RWPE2 (cell line): ENCODE measurements around the gene TNFRSF25.

Experiments
- ATAC-seq: fragments of 200-7000 bp; cut with Tn5 transposase; 3 replicates; pipeline ENCODE4 v1.9.1; 2021; ENCODE audit warnings: low read depth
- DNase-seq: peaks from one replicate; pipeline ENCODE4 v3.0.0-alpha.2; 2020; ENCODE audit warnings: low spot score
- H3K27ac ChIP-seq: fragments of 450-650 bp; 2 replicates; pipeline ENCODE4 v1.5.1; 2017; ENCODE audit warnings: mild to moderate bottlenecking; ENCODE audit not compliant: poor library complexity, severe bottlenecking
- H3K27me3 ChIP-seq: fragments of 250-450 bp; sonication (Bioruptor Pico); 2 replicates; pipeline ENCODE4 v1.5.1; 2021; ENCODE audit warnings: mild to moderate bottlenecking, moderate library complexity; ENCODE audit not compliant: insufficient read depth, poor library complexity, severe bottlenecking
- H3K36me3 ChIP-seq: fragments of 250-450 bp; sonication (Bioruptor Pico); 2 replicates; pipeline ENCODE4 v1.5.1; 2020; ENCODE audit warnings: low read depth, mild to moderate bottlenecking, moderate library complexity
- H3K4me1 ChIP-seq: fragments of 250-450 bp; sonication (Bioruptor Pico); 2 replicates; pipeline ENCODE4 v1.5.1; 2021; ENCODE audit warnings: mild to moderate bottlenecking, moderate library complexity; ENCODE audit not compliant: insufficient read depth, poor library complexity, severe bottlenecking
- H3K4me3 ChIP-seq: fragments of 250-450 bp; sonication (Bioruptor Pico); 2 replicates; pipeline ENCODE4 v1.5.1; 2021; ENCODE audit warnings: mild to moderate bottlenecking, moderate library complexity; ENCODE audit not compliant: severe bottlenecking
- H3K9me3 ChIP-seq: fragments of 250-450 bp; sonication (Bioruptor Pico); 2 replicates; pipeline ENCODE4 v1.5.1; 2021; ENCODE audit warnings: mild to moderate bottlenecking, moderate library complexity; ENCODE audit not compliant: severe bottlenecking
- CTCF ChIP-seq: fragments of 450-650 bp; IDR thresholded peaks from one replicate; pipeline ENCODE4 v1.5.1; 2017; ENCODE audit warnings: mild to moderate bottlenecking, moderate library complexity; ENCODE audit not compliant: poor library complexity, severe bottlenecking

Gene TNFRSF25

GRCh38 chr1:6445062-6445763 is 20.8 kb downstream of the TNFRSF25 start:
- no peaks in the 10 kb centered on the region for H3K9me3 ChIP-seq
- no peaks in the 10 kb centered on the region for H3K4me1 ChIP-seq
- H3K27ac ChIP-seq = no peak overlapping the region
- peak; percentile 11; the same call in 1 of the 3 replicates for ATAC-seq
- no peak overlapping the region for H3K4me3 ChIP-seq
- H3K36me3 ChIP-seq = no peaks in the 10 kb centered on the region
- H3K27me3 ChIP-seq = peaks cover 29% of the 10 kb centered on the region
- DNase-seq = no peak
- TF ChIP-seq CTCF = peak; percentile 43

DNA sequence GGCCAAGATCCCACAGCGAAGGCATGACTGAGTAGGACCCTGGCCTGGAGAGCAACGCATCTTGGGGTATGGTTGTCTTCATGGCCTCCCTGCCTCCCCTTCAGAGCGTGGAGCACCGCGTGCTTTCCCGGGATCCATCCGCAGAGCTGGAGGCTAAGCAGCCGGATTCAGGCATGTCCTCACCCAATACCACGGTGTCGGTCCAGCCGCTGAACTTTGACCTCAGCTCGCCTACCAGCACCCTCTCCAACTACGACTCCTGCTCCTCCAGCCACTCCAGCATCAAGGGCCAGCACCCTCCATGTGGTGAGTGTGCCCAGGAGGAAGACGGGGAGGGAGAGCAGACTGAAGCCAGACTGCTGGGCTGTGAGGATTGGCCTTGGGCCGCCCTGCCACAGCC is 21.6 kb downstream of the TNFRSF25 start:
- H3K4me1 ChIP-seq = no peaks in the 10 kb centered on the region
- H3K9me3 ChIP-seq = no peaks in the 10 kb centered on the region
- H3K27me3 ChIP-seq = peaks cover 25% of the 10 kb centered on the region
- DNase-seq (no peak), ATAC-seq (no peak)
- H3K4me3 ChIP-seq = no peak overlapping the region
- H3K36me3 ChIP-seq = no peaks in the 10 kb centered on the region
- no peak for TF ChIP-seq CTCF
- H3K27ac ChIP-seq = no peak overlapping the region

GRCh38 chr1:6443339-6444115 is 22.4 kb downstream of the TNFRSF25 start:
- no peak overlapping the region for H3K27ac ChIP-seq
- H3K4me3 ChIP-seq = no peak overlapping the region
- no peak for TF ChIP-seq CTCF
- no peaks in the 10 kb centered on the region for H3K36me3 ChIP-seq
- DNase-seq (no peak), ATAC-seq (no peak)
- H3K4me1 ChIP-seq = no peaks in the 10 kb centered on the region
- no peaks in the 10 kb centered on the region for H3K9me3 ChIP-seq
- H3K27me3 ChIP-seq = peaks cover 20% of the 10 kb centered on the region

GRCh38 chr1:6441586-6441985 is 24.4 kb downstream of the TNFRSF25 start:
- Histone ChIP-seq H3K9me3 (no peaks in the 10 kb centered on the region), H3K4me1 (no peaks in the 10 kb centered on the region), H3K27me3 (peaks cover under 1% of the 10 kb centered on the region), H3K27ac (no peak overlapping the region), H3K4me3 (no peak overlapping the region), H3K36me3 (no peaks in the 10 kb centered on the region)
- no peak for DNase-seq
- TF ChIP-seq CTCF = no peak
- no peak for ATAC-seq
